ENCODE measurements around the gene SLC35F3.

GRCh38 chr1:234371414-234371813 is 466.9 kb downstream of the SLC35F3 start:
- TF ChIP-seq POLR2A (IDR thresholded peaks at IDR 0.05) (no peak), CTCF (IDR thresholded peaks at IDR 0.05) (no peak)
